ENCODE data around the gene NRXN3.

Gene NRXN3

DNA sequence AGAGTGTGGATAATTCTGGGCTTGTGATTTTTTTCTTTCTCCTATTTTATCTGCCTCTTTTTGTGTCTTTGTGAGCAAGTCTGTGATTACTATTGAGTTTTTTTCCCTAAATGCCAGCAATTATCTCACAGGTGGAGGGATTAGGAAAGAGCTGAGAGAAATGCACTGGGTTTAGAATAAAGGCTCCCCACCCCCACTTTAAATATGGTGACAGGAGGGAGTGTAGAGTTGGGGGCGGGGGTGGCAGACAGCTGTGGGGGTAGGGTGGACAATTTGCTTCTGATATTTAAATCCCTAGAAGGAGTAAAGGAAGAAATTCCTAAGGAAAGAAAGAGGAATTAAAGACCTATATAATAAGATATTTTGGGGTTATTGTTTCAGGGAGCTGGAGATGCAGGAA is 145.9 kb downstream of the NRXN3 start:
- no peak overlapping the region for H3K4me3 ChIP-seq (ENCODE audit: low read depth, low read length)

DNA sequence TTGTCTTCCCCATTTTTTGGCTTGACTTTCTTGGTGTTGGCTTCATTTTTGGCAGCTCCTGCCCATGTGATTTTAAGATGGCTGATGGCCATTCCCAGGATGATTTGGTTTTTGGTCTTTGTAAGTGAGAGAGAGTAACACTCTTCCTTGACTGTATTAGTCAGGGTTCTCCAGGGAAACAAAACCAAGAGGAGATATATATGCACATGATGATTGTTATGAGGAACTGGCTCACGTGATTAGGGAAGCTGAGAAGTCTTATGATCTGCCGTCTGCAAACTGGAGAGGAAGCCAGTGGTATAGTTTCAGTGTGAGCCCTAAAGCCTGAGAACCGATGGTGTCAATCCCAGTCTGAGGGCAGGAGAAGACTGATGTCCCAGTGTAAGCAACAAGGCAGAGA is 146.6 kb downstream of the NRXN3 start:
- H3K4me3 ChIP-seq (ENCODE audit: low read depth, low read length) = no peak overlapping the region

DNA sequence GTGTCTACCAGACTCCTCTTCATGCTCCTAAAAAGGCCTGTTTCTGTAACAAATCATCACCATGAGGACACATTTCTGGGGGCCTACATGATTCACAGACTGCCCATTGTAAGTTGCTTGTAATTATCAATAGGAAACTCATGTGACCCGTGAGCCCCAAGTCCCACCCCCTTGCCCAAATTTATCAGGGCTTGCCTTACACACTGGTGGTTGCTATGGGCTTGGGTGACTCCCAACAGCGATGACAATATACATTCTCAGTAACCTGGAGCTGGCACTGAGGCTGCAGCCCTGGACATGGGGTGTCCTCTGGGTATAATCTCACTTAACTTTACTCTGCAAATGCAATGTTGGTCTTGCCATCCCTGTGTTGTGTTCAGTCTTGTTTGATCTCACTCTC is 149.2 kb downstream of the NRXN3 start:
- H3K4me3 ChIP-seq (ENCODE audit: low read depth, low read length) = no peak overlapping the region

DNA sequence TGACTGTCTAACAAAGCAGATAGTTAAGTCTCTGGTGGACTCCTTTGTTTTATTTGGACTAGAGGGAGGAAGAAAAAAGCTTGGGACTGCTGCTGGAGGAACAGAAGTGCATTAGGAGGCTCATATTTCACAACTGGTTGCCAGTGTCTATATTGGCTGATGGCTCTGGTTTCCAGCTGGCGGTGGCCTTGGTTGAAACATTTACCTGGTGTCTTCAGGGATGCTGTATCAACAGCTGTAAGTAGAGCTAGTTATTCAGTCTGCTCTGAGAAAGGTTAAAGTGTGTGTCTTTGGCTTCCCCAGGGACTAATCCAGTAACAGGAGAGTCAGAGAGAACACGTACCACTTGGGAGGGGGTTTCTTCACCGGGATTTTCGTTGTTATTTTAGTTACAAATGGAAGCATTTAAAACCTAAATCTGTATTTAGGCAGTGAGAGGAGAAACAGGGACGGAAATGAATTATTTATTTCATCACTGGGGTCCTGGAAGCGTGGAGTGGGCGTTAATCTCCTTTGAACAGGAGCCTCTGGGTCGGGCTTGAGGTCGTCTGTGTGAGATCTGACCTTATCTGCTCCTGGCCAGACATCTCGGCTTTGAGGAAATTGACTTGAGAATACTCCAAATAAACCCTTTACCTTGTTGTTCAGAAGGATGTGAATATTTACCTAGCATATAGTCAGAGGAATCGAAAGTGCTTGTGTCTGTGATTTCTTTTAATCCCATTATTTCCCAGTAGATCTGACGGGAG is 149.9 kb downstream of the NRXN3 start:
- H3K4me3 ChIP-seq (ENCODE audit: low read depth, low read length) = no peak overlapping the region

DNA sequence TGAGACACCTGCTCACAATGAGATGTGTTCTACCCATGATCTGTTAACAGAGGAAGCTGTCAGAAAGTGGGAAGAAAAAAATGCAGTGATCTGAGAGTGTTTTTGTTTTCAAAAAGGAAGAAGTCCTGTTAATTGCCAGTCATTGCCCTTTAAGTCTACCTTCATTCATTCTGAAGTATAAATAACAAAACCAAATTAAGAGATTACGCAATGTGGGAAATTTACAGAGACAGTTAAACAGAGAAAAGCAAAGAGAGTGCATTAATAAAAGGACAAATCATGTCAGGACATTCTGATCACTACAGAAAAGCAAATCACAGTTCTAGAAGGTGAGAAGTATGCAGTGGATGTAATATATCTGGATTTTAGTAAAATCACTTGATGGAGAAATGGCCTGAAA is 154.2 kb downstream of the NRXN3 start:
- H3K4me3 ChIP-seq (ENCODE audit: low read depth, low read length) = no peak overlapping the region

DNA sequence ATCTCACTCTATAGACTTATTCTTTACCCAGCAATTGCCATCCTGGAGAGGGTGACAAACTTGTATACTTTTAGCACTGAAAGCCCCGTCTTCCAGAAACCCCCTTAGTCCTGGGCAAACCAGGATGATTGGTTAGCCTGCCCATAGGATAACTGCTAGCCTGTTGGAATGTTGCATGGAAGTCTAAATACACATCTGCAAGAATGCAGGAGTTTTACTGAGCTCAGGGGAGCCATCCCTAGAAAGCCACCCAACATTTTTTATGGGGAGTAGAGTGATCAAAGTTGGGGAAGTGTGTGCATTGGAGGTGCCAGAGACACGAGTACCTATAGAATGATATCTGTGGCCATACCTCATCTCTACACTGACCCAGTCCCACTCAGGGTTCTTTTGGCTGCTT is 155.7 kb downstream of the NRXN3 start:
- no peak overlapping the region for H3K4me3 ChIP-seq (ENCODE audit: low read depth, low read length)

DNA sequence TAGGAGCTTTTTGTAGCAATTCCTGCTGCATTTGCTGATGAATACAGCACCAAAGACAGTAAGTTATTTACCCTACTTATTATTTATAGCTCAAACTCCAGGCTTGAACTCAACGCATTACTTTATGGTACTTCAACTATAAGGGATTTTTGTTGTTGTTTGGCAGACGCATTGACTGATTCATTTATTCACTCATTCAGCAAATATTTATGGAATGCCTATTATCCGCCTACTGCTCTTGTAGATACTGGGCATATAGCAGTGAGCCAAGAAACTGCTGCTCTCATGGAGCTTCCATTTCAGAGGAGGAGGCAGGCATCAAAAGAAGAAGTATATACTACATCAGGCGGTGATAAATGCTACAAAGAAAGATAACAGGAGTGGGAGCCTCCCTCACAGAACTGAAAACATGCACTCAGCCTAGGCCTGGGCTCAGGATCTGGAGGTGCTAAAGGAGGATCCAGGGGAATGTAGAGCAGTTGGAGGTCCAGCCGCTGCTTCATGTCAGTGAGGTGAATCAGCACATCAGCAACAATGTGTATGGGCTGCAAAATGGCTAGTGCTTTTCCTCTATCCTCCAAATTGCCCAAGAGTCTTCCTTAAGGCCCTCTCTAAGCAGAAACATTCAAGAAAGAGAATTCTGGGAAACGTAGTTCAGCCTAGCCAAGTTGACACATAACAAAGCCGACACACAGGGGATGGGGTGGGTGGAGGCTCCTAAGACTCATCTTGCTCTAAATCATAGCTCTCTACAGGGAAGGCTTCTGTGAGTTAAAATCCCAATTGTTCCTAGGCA is 157.5 kb downstream of the NRXN3 start:
- H3K4me3 ChIP-seq (ENCODE audit: low read depth, low read length) = no peak overlapping the region

DNA sequence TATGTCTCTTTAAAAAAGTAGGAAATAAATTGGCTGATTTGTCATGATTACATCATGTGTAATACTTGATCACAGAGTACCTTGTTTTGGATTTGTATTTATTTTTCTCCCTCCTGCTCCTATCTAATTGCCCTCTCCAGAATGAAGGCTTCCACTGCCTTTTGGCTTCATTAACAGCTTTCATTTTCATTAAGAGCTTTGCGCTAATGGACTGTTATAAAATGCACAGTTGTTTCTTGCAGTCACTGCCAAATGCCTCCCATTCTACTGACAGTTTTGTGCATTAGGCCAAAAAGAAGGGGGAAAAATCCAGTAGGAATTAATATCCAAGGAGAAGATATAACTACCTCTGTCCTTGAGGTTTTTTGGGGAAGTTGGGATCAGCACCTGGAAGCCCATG is 159.2 kb downstream of the NRXN3 start:
- H3K4me3 ChIP-seq (ENCODE audit: low read depth, low read length) = no peak overlapping the region

DNA sequence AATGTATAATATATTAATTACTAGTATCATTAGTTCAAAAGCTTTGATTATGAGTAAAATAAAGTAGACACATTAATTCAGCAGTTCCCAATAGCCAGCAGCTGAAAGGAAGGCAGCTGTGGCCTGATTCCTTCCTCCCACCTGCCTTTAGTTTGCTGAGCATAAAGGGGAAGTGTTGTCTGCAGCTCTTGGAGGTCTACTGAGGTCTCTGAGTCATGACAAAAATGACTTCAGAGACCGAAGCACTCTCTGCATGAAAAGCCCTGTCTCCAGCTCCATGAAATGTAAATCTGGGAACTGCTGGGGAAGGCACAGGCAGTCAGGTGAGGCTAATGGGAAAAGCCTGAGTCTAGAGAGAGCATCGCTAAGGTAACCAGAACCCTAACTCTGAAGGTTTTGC is 165.4 kb downstream of the NRXN3 start:
- H3K4me3 ChIP-seq (ENCODE audit: low read depth, low read length) = no peak overlapping the region

DNA sequence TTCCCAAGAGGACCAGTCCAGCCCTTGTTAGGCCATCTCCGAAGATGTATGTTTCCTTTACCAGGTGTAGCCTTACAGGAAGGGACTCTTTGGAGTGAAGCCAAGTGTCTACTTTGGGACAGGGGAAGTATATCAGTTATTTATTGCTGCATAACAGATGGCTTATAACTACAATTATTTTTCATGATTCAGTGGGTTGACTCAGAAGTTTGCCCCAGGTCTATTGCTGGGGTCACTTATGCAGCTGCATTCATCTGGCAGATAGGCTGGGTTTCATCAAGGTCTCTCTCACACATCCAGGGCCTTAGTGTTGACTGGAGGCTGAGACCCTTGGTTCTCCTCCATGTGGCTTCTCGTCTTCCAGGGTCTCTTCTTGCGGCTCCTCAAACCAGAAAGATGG is 170.1 kb downstream of the NRXN3 start:
- no peak overlapping the region for H3K4me3 ChIP-seq (ENCODE audit: low read depth, low read length)

DNA sequence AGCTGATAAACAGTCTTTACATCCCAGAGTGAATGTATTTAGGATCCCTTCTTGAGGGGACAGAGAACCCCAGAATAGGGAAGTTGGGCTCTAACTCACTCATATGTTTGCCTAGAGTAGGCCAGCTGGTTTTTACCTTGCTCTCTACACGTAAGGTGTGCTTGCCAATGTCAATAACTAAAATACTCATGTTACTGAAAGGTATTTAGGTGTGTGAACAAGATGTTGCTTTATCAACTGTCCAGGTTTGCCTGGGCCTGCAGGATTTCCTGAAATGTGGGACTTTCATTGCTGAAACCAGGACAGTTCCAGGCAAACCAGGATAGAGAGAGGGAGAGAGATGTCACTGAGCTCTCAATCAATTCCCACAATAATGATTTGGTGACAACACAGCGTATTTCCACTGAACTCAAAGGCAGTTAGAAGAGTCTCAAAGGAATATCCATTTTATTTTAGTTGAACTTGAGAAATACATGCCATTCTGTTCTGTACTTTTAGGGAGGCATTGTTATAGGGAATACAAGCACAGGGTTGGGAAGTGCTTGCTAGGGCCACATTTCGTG is 171.7 kb downstream of the NRXN3 start:
- no peak overlapping the region for H3K4me3 ChIP-seq (ENCODE audit: low read depth, low read length)

DNA sequence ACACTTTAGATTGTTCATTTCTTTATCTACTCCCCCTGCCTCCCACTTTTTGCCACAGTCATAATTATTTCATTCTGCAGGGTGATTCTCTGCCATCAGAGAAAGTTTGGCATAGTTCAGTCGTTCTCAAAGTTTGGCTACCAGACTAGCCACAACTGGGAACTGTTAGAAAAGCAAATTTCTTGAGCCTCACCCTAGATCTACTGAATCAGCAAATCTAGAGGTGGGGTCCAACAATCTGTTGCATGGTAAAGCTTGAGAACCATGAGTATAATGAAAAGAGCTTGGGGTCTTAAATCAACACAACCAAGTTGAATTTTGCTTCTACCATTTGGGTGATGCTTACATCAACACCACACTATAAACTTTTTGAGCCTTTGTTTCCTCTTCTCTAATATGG is 172.7 kb downstream of the NRXN3 start:
- no peak overlapping the region for H3K4me3 ChIP-seq (ENCODE audit: low read depth, low read length)

DNA sequence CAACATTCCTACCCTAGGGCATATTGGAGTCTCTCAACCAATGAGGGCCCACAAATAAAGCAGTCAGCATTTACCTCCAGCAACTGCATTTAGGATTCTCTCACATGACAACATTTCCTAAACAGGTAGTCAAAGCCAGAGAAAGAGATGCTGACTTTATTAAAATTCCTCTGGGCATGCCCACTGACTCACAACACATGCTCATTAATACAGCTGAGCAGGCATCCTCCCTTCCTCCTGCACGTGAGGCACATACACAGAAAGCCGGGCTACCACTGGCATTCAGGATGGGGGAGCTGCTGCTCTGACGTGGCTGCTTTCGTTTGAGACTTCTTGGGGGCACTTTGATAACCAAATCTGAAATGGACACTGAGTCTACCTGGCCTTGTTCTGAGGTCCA is 174.1 kb downstream of the NRXN3 start:
- no peak overlapping the region for H3K4me3 ChIP-seq (ENCODE audit: low read depth, low read length)

DNA sequence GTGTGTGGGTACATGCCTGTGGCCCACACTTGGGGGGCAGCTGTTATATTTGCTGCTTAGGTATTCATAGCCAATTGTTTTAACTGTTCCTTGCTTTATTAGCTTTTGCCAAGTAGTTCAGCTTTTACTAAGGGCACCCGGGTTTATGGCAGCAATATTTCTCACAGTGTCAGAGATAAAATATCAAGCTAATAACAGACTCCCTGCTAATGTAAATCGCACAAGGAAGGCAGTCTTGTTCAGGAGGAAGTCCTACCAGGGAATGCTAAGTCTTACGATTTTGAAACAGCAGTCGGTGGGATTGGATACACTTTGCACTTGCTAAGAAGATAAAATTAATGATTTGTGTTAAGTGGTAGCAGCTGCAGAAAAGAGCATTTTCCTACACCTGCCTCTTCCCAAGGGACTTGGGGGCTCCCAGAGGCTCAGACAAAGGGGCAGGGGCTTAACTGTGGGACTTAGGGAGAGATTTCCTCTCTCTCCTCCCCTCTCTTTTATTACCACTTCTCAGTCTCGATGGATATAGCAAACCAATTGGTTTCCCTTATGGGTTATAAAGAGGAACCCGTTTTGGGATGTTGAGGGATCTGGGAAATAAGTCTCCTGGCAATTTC is 175.1 kb downstream of the NRXN3 start:
- H3K4me3 ChIP-seq (ENCODE audit: low read depth, low read length) = no peak overlapping the region

DNA sequence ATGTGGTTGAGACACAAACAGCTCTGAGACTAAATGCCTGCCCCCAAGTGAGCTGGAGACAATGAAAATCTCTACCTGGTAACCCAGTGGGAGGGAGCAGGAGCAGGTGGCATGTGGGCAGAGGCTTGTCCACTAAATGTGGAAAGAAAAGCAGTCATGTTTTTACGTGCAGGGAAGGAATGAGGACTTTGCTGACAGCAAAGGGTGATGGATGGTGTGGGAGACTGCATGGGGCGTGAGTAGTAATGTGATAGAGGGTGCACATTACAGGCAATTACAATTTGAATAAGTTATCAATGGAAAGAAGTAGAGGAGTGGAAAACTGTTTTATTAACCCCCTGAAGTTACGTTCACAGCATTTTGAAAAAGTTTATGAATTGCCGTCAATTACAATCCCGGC is 176.6 kb downstream of the NRXN3 start:
- no peak overlapping the region for H3K4me3 ChIP-seq (ENCODE audit: low read depth, low read length)

DNA sequence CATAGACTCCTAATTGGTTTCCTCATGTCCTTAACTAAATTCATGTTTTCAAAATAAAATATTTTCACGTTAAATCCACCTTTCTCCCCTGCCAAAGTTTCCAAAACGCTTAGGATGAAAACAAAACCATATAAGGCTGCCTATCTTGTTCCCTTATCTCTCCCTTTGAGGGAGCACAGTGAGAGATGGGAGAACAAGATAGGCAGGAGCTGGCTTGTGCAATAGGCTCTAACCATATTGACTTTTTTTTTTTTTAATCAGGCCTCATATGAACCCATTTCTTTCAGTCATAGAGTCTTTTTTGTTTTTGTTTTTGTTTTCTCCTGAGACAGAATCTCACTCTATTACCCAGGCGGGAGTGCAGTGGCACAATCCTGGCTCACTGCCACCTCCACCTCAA is 184.9 kb downstream of the NRXN3 start:
- H3K4me3 ChIP-seq (ENCODE audit: low read depth, low read length) = no peak overlapping the region

DNA sequence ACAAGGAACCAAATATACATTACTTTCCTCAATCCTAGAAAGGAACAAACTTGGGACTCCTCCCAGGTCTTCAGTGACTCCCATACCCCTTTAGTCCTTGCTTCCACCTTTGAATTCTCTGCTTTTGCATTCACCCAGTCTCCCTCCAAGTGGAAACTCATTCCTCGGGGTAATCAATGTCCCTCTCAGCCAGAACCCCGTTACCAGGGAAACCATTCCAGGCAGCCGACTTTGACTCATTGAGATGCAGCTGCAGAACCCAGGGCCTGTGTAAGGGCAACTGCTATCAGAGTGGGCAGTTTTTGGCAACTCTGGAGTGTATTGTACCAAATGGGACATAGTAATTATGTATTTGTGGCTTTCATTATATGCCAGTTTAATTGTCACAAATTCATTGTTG is 186.2 kb downstream of the NRXN3 start:
- H3K4me3 ChIP-seq (ENCODE audit: low read depth, low read length) = no peak overlapping the region

DNA sequence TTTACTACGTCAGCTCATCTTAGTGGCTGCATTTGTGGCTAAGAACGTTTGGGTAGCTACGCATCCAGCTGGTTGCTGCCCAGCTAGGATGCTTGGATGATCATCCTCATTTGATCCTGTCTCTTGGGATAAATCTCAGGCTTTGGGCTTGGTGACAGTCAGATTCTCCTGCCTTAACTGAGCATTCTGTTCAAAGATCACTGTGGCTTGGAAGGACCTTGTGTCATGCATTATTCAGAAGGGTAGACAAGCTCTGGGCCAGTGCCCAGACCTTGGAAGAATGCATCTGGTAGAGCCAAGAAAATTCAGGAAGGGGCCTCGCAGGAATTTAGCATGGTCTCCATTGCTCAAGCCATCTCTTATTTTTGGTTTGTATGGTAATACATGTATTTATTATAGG is 188.4 kb downstream of the NRXN3 start:
- H3K4me3 ChIP-seq (ENCODE audit: low read depth, low read length) = no peak overlapping the region

DNA sequence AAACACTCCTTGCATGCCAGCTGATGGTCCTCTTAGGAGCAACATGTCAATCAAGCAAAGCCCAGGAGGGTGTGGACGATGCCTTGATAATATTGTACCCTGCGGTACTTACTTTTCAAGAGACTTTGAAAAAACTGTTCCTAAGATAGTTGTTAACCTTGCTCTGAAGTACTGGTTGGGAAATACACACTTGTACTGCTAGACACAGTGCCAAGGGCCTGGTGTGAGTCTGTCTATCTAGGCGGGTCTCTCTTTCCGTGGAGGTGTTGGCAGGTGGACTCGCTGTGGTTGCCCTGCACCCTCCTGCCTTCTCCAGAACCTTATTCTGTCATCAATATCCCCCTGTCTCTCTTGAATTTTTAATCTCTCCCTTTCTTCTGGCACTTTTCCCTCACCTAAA is 189.4 kb downstream of the NRXN3 start:
- no peak overlapping the region for H3K4me3 ChIP-seq (ENCODE audit: low read depth, low read length)

DNA sequence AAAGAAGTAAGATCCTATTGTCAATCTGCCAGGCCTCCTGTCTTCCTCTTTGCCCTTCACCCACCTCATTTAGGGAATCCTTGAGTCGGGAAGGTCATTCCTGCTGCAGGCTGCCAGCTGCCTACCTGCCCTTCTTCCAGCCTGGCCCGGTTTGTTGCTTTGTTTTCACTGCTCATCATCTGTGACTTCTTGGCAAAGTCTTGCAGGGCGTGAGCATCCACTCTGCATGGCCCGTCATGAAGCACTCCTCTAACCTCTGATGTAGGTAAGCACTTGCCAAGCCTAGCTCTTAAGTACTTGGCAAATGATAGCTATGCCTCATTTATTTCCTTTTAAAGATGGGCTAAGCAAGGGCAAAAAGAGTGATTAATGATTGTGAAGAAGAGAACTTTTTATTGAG is 192.8 kb downstream of the NRXN3 start:
- H3K4me3 ChIP-seq (ENCODE audit: low read depth, low read length) = no peak overlapping the region

DNA sequence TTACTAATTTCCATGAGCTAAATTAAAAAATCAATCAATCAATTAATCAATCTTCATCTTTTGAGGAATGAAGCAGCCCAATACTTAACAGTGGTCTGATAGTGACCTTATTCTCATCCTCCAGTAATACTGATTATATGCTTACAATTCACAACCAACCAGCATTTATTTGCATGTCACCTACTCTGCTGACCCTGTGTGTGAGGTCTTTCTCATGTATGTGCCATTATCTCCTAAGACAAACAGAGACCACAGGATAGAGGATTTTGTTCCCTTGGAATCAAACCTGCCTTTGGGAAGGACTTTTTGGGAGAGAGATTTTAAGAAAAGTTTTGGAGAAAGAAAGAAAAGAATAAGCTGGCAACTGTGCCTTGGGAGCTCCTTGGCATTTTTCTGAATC is 197.2 kb downstream of the NRXN3 start:
- H3K4me3 ChIP-seq (ENCODE audit: low read depth, low read length) = no peak overlapping the region

DNA sequence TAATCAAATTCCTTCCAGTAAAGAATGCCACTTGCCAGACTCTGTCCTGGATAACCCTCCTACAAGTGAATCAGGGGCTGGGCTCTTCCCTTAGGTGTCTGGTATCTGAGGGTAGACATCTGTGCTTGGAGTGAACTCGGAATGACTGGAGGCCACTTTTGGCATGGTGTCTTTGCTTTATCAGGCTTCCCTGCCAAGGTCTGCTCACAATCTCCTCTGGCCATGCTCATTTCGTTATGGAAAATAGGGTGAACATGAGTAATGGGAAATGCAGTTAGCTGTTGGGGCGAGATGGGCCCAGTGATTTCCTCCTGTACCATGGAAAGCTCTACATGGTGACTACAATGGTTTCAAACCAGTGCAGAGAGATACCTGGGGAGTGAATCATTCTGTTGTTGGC is 212.9 kb downstream of the NRXN3 start:
- no peak overlapping the region for H3K4me3 ChIP-seq (ENCODE audit: low read depth, low read length)

All from iPS-11a (cell line).